MCF 10A (cell line): ENCODE measurements around the gene LAPTM5. TPM values are rescaled to one million over a fixed set of nuclear protein-coding genes. Genes with fewer than 3 reads are reported as not detected.

Experiments
- BruUV-seq: library from RNA; stranded (reverse); fragments of 400-500 nt; replicated peaks from 2 replicates; lab custom pipeline; 2021; lab: Mats Ljungman, UMichigan
- CTCF ChIA-PET: fragments of 300-600 bp; sonication (Branson Sonifier 250); formaldehyde crosslinking; extraction: SDS; loops from one replicate; lab custom pipeline; 2021; ENCODE audit warnings: antibody characterized with exemption, inconsistent platforms; lab: Yijun Ruan, JAX
- POLR2A ChIA-PET: fragments of 300-600, 350-650 bp; sonication (Branson Sonifier 250); formaldehyde crosslinking; extraction: SDS; loops from one replicate; lab custom pipeline; 2020; ENCODE audit warnings: antibody characterized with exemption, inconsistent platforms; lab: Yijun Ruan, JAX
- DNase-seq: peaks from one replicate; pipeline ENCODE4 v3.0.0-alpha.2; 2018; ENCODE audit not compliant: unreplicated experiment
- H3K27ac Mint-ChIP-seq: one replicate; pipeline ENCODE4 v1.8.0; 2022; ENCODE audit warnings: mild to moderate bottlenecking, low read depth, mixed read lengths; ENCODE audit not compliant: unreplicated experiment
- H3K27me3 Mint-ChIP-seq: one replicate; pipeline ENCODE4 v1.8.0; 2022; ENCODE audit warnings: mixed read lengths; ENCODE audit not compliant: insufficient read depth, unreplicated experiment
- H3K36me3 Mint-ChIP-seq: one replicate; pipeline ENCODE4 v1.8.0; 2022; ENCODE audit warnings: mild to moderate bottlenecking, moderate library complexity, mixed read lengths; ENCODE audit not compliant: insufficient read depth, unreplicated experiment
- H3K4me1 Mint-ChIP-seq: one replicate; pipeline ENCODE4 v1.8.0; 2022; ENCODE audit warnings: mixed read lengths; ENCODE audit not compliant: insufficient read depth, unreplicated experiment
- H3K4me3 Mint-ChIP-seq: one replicate; pipeline ENCODE4 v1.8.0; 2022; ENCODE audit warnings: mild to moderate bottlenecking, moderate library complexity, mixed read lengths; ENCODE audit not compliant: unreplicated experiment
- H3K9me3 Mint-ChIP-seq: one replicate; pipeline ENCODE4 v1.8.0; 2022; ENCODE audit warnings: mixed read lengths; ENCODE audit not compliant: unreplicated experiment
- CTCF ChIP-seq: fragments of 200-600 bp; IDR thresholded peaks from one replicate; pipeline ENCODE4 v1.8.0; 2022; ENCODE audit warnings: antibody characterized with exemption, mild to moderate bottlenecking; ENCODE audit not compliant: unreplicated experiment
- intact Hi-C: fragments of 100-400 bp; cut with micrococcal nuclease; formaldehyde crosslinking; loops from 2 replicates; pipeline ENCODE4 v1.14.1; 2022
- total RNA-seq: library from RNA; stranded (reverse); gene quantifications from 2 replicates; pipeline ENCODE4 v1.2.3, GENCODE V29; 2022

Gene LAPTM5
- total RNA-seq, 1 experiment from 2014 or later, result 15.9 TPM

- CTCF ChIA-PET, result interaction anchor here (0.8 to 2.8 kb wide), 2 partner anchors 17 to 176 kb away, joined by 4 to 7 read pairs; no protein-coding TSS in a partner anchor
- no peaks in the 10 kb centered on the region for H3K9me3 Mint-ChIP-seq
These were observed 22.4 kb downstream of the LAPTM5 start for GRCh38 chr1:30735124-30735523.

GRCh38 chr1:30734580-30734979 is 23.0 kb downstream of the LAPTM5 start:
- intact Hi-C loops, result no loop called here
- ChIA-PET CTCF (interaction anchor here (0.8 to 2.8 kb wide), 2 partner anchors 16 to 177 kb away, joined by 3 to 7 read pairs; no protein-coding TSS in a partner anchor), POLR2A (interaction anchor here (0.6 to 1.3 kb wide), 2 partner anchors 16 to 34 kb away, joined by 3 to 4 read pairs; no protein-coding TSS in a partner anchor)
- Mint-ChIP-seq H3K36me3 (peaks cover 15% of the 10 kb centered on the region), H3K27me3 (no peaks in the 10 kb centered on the region), H3K27ac (no peak overlapping the region), H3K9me3 (no peaks in the 10 kb centered on the region), H3K4me1 (no peaks in the 10 kb centered on the region), H3K4me3 (no peak overlapping the region)
- no peak for TF ChIP-seq CTCF
- no peak for DNase-seq
- BruUV-seq, result no TSS peak

More at GRCh38 chr1:30735124-30735523, 22.4 kb downstream of the LAPTM5 start:
- BruUV-seq, result no TSS peak
- POLR2A ChIA-PET, result interaction anchor here (0.6 to 1.3 kb wide), 2 partner anchors 17 to 34 kb away, joined by 3 to 4 read pairs; no protein-coding TSS in a partner anchor
- Mint-ChIP-seq H3K4me1 (no peaks in the 10 kb centered on the region), H3K27me3 (no peaks in the 10 kb centered on the region), H3K27ac (no peak overlapping the region), H3K4me3 (no peak overlapping the region), H3K36me3 (peaks cover 16% of the 10 kb centered on the region)
- DNase-seq, result no peak
- intact Hi-C loops, result no loop called here
- no peak for TF ChIP-seq CTCF

- no peaks in the 10 kb centered on the region for H3K27me3 Mint-ChIP-seq
These were observed 23.5 kb downstream of the LAPTM5 start for GRCh38 chr1:30734106-30734505.

GRCh38 chr1:30733493-30733892 is 24.1 kb downstream of the LAPTM5 start:
- Mint-ChIP-seq H3K4me1 (no peaks in the 10 kb centered on the region), H3K27ac (no peak overlapping the region), H3K9me3 (no peaks in the 10 kb centered on the region), H3K4me3 (no peak overlapping the region), H3K36me3 (peaks cover 7% of the 10 kb centered on the region), H3K27me3 (no peaks in the 10 kb centered on the region)
- no peak for DNase-seq
- POLR2A ChIA-PET, result interaction anchor here (0.9 to 1.2 kb wide), 3 partner anchors 15 to 87 kb away, joined by 3 to 5 read pairs (median 3); no protein-coding TSS in a partner anchor
- no peak for TF ChIP-seq CTCF
- intact Hi-C loops, result no loop called here
- no TSS peak for BruUV-seq
- CTCF ChIA-PET, result no interaction called here

More at GRCh38 chr1:30734106-30734505, 23.5 kb downstream of the LAPTM5 start:
- intact Hi-C loops, result no loop called here
- no peak for DNase-seq
- POLR2A ChIA-PET, result no interaction called here
- Mint-ChIP-seq H3K27ac (no peak overlapping the region), H3K9me3 (no peaks in the 10 kb centered on the region), H3K4me1 (no peaks in the 10 kb centered on the region), H3K4me3 (no peak overlapping the region), H3K36me3 (peaks cover 11% of the 10 kb centered on the region)
- CTCF ChIA-PET, result interaction anchor here (0.8 kb wide), 1 partner anchor 15 kb away, joined by 3 read pairs; no protein-coding TSS in a partner anchor
- no peak for TF ChIP-seq CTCF
- BruUV-seq, result no TSS peak
